Measurements from ENCODE around the gene RIPK1. TPM values are rescaled to one million over a fixed set of nuclear protein-coding genes. Genes with fewer than 3 reads are reported as not detected.
"Not testable (repeated sequence)": the region's sequence is repeated elsewhere in the genome, so short reads cannot be mapped to it uniquely, and the experiment has no call there.

The RIPK1 gene
- total and polyA plus RNA-seq, 2 of the 8 experiments (the other 6 are each of a cell fraction or from before 2014, with no cell fraction given), result 5.9 to 22.9 TPM

- not testable (repeated sequence) for H2BK20ac ChIP-seq (ENCODE audit: low read length); H2BK5ac ChIP-seq (ENCODE audit: low read depth, low read length); H4K8ac ChIP-seq (ENCODE audit: extremely low read depth, insufficient read depth, low read length); H3K9ac ChIP-seq (replicated peaks in 1 of 4; ENCODE audit: extremely low read depth in 1 of 4, low read depth in 3 of 4, low read length in 3 of 4); H4K5ac ChIP-seq (ENCODE audit: insufficient read length, low read depth, low read length); H4K91ac ChIP-seq (replicated peaks; ENCODE audit: insufficient read length, low read length); H3K36me3 ChIP-seq (ENCODE audit: control insufficient read depth in 2 of 4, insufficient read depth in 4 of 4, low read length in 3 of 4); H3K4me1 ChIP-seq (replicated peaks in 1 of 4; ENCODE audit: control insufficient read depth in 3 of 4, insufficient read depth in 4 of 4, low read length in 3 of 4); H3K18ac ChIP-seq (ENCODE audit: extremely low read depth, low read length); FAIRE-seq; H3K79me2 ChIP-seq (ENCODE audit: control insufficient read depth in 1 of 2, insufficient read depth in 2 of 2, low read length in 2 of 2); H3K14ac ChIP-seq (ENCODE audit: insufficient read length); H3K79me1 ChIP-seq (ENCODE audit: low read depth, low read length); H3K23ac ChIP-seq (ENCODE audit: insufficient read length); H2AK5ac ChIP-seq (ENCODE audit: low read depth, low read length); H3K4ac ChIP-seq (replicated peaks; ENCODE audit: insufficient read length, low read depth, low read length); H3K27ac ChIP-seq (ENCODE audit: low read depth, low read length); H4K20me1 ChIP-seq (replicated peaks in 1 of 2; ENCODE audit: control insufficient read depth in 1 of 2, insufficient read depth in 2 of 2, low read length in 2 of 2); H3K9me3 ChIP-seq (ENCODE audit: insufficient read depth in 2 of 2, low read depth in 1 of 2, low read length in 1 of 2); H2BK15ac ChIP-seq (ENCODE audit: low read length); H3K27me3 ChIP-seq (replicated peaks in 1 of 4; ENCODE audit: control insufficient read depth in 3 of 4, extremely low read depth in 1 of 4, insufficient read depth in 3 of 4, low read length in 3 of 4)
- POLR2A ChIA-PET (ENCODE audit: partially characterized antibody), result interaction anchor here (0.9 to 3.7 kb wide), 7 partner anchors 15 to 108 kb away, joined by 3 to 22 read pairs (median 5); partner anchors contain the start of gene NQO2
- 8% methylated on average over 25 of the region's 27 CpGs; no CpG with 5 or more reads in 1 of the 2 experiments for WGBS, 2 experiments (ENCODE audit: extremely low coverage in 1 of 2, insufficient coverage in 1 of 2, insufficient read length in 1 of 2, insufficient replicate concordance in 2 of 2, low coverage in 1 of 2, low lambda C conversion rate in 2 of 2, missing lambda C conversion rate in 1 of 2)
- peak overlapping the region; percentile 55; the same call in 1 of the 2 replicates for H2AFZ ChIP-seq (ENCODE audit: low read length)
- peak overlapping the region; percentile 61 for H3K56ac ChIP-seq (replicated peaks; ENCODE audit: insufficient read length, low read depth, low read length)
- peak overlapping the region; percentile 67 to 81 for H3K4me2 ChIP-seq (ENCODE audit: insufficient read depth in 1 of 2, low read depth in 2 of 2, low read length in 2 of 2)
- peak overlapping the region; percentile 68 for H2BK12ac ChIP-seq (ENCODE audit: low read depth, low read length)
- CTCF ChIA-PET (ENCODE audit: partially characterized antibody), result interaction anchor here (0.7 to 3.3 kb wide), 5 partner anchors 25 to 460 kb away, joined by 3 to 28 read pairs (median 3); partner anchors contain the start of gene NQO2
- H3K23me2 ChIP-seq (ENCODE audit: low read depth, low read length), result peaks cover 10% of the 10 kb centered on the region
- peak overlapping the region; percentile 29 for H2BK120ac ChIP-seq (replicated peaks; ENCODE audit: low read depth, low read length)
- DNase-seq (ENCODE audit: low read depth in 1 of 2, low spot score in 2 of 2), result peak in 1 of 2 experiments; percentile 66
- TF ChIP-seq MAX (IDR thresholded peaks at IDR 0.05) (peak; percentile 52; the same call in 1 of the 2 replicates), ASH2L (IDR thresholded peaks at IDR 0.05; ENCODE audit: low read length) (peak; percentile 28), HDAC2 (IDR thresholded peaks at IDR 0.05; ENCODE audit: borderline replicate concordance in 1 of 2, low read depth in 2 of 2, low read length in 2 of 2) (0 out of 4 replicates have a peak, but pooled peaks of 1 of the 2 experiments have one; percentile 28), YY1 (IDR thresholded peaks at IDR 0.05; ENCODE audit: low read depth, low read length) (0 out of 2 replicates have a peak, but pooled peaks have one; percentile 35)
- H3K4me3 ChIP-seq (ENCODE audit: extremely low read depth in 1 of 4, insufficient read depth in 2 of 4, low read depth in 3 of 4, low read length in 4 of 4), result peak overlapping the region; percentile 37 to 63 (median 46); a peak in 7 of 8 replicates
Measured at GRCh38 chr6:3054229-3055157, 13.8 kb upstream of the RIPK1 start.
